CD4-positive, alpha-beta T cell treated with Interleukin-17A for 1 hour (primary cell): ENCODE data around the gene RASSF5.
"Not testable (repeated sequence)": the region's sequence is repeated elsewhere in the genome, so short reads cannot be mapped to it uniquely, and the experiment has no call there.

Source experiments
- DNase-seq: peaks from one replicate; pipeline ENCODE4 v3.0.0-alpha.2; 2020

The RASSF5 gene

GRCh38 chr1:206575165-206575893 is 68.0 kb downstream of the RASSF5 start:
- DNase-seq = peak; percentile 85

- no peak for DNase-seq
Measured at GRCh38 chr1:206575894-206576737, 68.8 kb downstream of the RASSF5 start.

GRCh38 chr1:206577626-206578025 is 70.3 kb downstream of the RASSF5 start:
- no peak for DNase-seq

- DNase-seq = peak; percentile 60
Measured at GRCh38 chr1:206578068-206578977, 71.0 kb downstream of the RASSF5 start.

- DNase-seq = no peak
Measured at GRCh38 chr1:206578978-206579374, 71.6 kb downstream of the RASSF5 start.

- DNase-seq = peak; percentile 93
Measured at GRCh38 chr1:206579747-206580437, 72.6 kb downstream of the RASSF5 start.

GRCh38 chr1:206580438-206581113 is 73.2 kb downstream of the RASSF5 start:
- no peak for DNase-seq

- not testable (repeated sequence) for DNase-seq
Measured at GRCh38 chr1:206581114-206581497, 73.8 kb downstream of the RASSF5 start.

- peak; percentile 88 for DNase-seq
Measured at GRCh38 chr1:206581571-206581981, 74.2 kb downstream of the RASSF5 start.

- no peak for DNase-seq
Measured at GRCh38 chr1:206582537-206582936, 75.2 kb downstream of the RASSF5 start.

GRCh38 chr1:206582971-206583706 is 75.8 kb downstream of the RASSF5 start:
- peak; percentile 33 for DNase-seq

- DNase-seq = peak; percentile 88
Measured at GRCh38 chr1:206583707-206584648, 76.6 kb downstream of the RASSF5 start.

- DNase-seq = no peak
Measured at GRCh38 chr1:206584683-206585082, 77.4 kb downstream of the RASSF5 start.

GRCh38 chr1:206586501-206587445 is 79.4 kb downstream of the RASSF5 start:
- no peak for DNase-seq

GRCh38 chr1:206587904-206588303 is 80.6 kb downstream of the RASSF5 start:
- DNase-seq = no peak

GRCh38 chr1:206588492-206588891 is 81.2 kb downstream of the RASSF5 start:
- DNase-seq = no peak

- DNase-seq = no peak
Measured at GRCh38 chr1:206589206-206589605, 81.9 kb downstream of the RASSF5 start.

- peak; percentile 68 for DNase-seq
Measured at GRCh38 chr1:206590025-206590758, 82.9 kb downstream of the RASSF5 start.
